GM18508 (cell line): ENCODE data around the gene SLC9A9.

Experiments
- ATAC-seq: cut with Tn5 transposase; IDR thresholded peaks from one replicate; pipeline ENCODE4 v1.9.1; 2021; ENCODE audit warnings: moderate number of reproducible peaks; ENCODE audit not compliant: insufficient read depth, unreplicated experiment

SLC9A9 gene

DNA sequence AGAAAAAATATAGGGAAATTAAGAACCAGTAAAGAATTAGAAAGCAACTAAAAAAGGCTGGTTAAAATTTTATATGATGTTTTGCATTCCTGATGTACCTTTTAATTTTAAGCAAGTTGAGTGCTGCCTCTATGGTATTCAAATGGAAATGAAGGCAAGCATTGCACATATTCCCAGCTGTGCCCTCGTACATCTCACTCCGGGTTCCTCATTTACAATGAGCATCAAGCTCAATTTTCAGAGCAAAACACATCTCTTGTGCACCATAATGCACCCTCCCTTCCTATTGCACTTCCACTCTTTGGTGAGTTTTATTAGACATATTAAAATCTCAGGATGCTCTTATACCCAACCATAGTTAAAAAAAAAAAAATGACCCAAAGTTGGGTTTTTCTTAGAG lies 460.8 kb downstream of the SLC9A9 start:
- no peak for ATAC-seq

- ATAC-seq = no peak
Observed at GRCh38 chr3:143384076-143384475, 464.2 kb downstream of the SLC9A9 start.

- ATAC-seq = no peak
Observed at GRCh38 chr3:143383421-143383820, 464.8 kb downstream of the SLC9A9 start.

- ATAC-seq = no peak
Observed at GRCh38 chr3:143382816-143383215, 465.5 kb downstream of the SLC9A9 start.

- ATAC-seq = no peak
Observed at GRCh38 chr3:143380449-143380848, 467.8 kb downstream of the SLC9A9 start.

DNA sequence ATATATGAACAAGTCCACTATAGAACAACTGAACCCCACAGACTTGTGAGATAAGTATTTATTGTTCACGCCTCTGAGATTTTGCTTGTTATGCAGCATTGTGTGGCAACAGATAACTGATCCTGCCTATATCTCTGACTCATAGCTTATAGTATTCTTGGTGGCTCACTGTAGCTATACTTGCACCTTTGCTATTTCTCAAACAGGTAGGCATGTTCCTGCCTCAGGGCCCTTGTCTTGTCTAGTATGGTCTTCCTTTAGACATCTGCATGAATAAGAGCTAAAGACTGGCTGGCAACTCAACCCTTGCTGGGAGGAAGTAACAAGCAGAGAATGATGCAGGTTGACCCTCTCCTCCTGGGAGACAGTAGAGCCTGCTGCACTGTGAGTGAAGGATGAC lies 472.6 kb downstream of the SLC9A9 start:
- ATAC-seq = no peak

- no peak for ATAC-seq
Observed at GRCh38 chr3:143367171-143367570, 481.1 kb downstream of the SLC9A9 start.

DNA sequence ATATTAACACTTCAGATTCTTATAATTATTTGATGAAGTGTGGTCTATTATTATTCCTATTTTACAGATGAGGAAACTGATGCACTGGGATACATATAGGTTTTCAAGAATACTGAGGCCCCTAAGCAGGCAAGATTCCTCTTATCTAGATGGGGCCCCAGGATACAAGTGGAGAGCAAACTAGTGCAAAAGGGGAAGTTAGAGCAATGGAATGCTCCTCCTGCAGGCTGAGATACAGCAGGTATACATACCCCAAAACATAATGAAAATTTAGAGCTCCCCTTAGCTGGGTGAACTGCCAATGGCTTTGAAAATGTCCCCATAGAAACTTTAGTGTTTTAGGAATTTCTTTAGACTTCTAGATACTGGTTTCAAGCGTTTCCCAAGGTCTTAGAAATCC lies 481.6 kb downstream of the SLC9A9 start:
- ATAC-seq = no peak

DNA sequence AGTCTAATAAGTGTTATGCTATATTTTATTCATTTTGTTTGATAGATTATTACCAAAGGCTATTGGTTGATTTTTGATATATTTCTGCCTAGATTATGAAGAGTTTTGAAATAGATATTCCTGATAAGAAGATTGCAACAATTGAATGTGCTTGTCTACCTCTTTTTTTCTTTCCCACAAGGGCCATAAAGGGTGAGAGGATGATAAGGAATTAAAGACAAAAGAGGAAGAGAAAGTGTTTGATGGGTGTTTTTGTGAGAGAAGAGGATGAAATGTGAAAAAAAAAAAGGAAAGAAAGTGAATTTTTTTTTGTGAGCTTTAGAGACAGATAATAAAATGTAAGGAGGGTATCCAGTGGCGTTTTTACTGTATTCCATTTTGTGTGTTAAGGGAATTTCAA lies 484.3 kb downstream of the SLC9A9 start:
- no peak for ATAC-seq

- ATAC-seq = no peak
Observed at GRCh38 chr3:143363276-143363675, 485.0 kb downstream of the SLC9A9 start.

DNA sequence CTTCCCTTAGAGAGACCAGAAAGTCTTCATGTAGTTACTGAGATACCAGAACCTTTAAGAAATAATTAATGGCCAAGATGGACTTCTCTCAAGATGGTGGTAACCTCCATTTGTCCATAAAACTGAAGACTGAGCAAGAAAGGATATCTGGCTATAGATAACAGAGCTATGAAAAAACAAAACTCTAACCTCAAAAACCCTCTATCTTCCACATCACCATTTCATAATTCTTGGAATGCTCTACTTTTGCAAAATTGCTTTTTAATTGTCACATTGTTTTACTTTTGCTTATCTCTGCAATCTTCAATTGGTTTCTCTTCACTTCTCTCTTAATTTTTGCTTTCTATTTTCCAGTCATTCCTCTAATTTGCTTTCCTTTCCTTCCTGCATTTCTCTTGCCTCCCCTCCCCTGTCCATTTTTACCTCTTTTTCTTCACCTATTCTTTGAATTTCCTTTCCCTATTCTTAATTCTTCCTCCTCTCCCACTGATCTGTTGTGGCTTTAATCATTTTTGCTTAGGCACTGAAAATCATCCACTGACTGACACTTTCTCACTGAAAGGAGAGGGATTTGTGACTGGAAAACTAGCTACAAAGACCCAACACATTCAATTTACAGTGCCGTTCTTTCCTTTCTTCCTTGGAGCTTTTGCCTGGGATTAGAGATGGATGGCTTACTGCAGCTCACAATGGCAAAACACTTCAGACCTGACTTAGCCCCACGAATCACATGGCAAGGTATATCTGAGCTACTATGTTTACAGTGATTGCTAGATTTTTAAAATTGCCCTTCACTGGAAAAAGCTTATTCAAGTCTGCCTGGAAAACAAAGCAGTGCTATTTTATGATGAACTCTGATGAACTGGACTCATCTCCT lies 485.9 kb downstream of the SLC9A9 start:
- ATAC-seq = no peak

- no peak for ATAC-seq
Observed at GRCh38 chr3:143361589-143361988, 486.7 kb downstream of the SLC9A9 start.

DNA sequence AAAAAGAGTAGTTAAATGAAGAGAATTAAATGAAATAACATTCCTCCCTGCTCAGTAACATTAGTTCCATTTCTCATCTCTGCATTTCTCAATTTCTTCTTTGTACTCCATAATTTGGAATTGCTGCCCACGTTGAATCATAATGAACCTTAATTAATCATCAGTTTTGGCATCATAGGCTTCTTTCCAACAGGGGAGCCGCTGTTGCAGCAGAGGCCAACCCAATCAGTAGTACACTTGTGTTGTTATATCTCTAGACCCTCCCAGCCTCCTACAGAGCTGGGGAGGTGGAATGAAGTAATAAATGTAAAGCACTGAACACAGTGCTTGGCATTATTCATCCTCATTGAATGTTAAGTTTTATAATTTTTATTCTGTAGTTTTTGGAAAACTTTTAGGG lies 488.0 kb downstream of the SLC9A9 start:
- ATAC-seq = no peak

GRCh38 chr3:143358793-143359491 lies 489.3 kb downstream of the SLC9A9 start:
- no peak for ATAC-seq

GRCh38 chr3:143358155-143358792 lies 490.0 kb downstream of the SLC9A9 start:
- ATAC-seq = no peak

GRCh38 chr3:143357700-143358099 lies 490.6 kb downstream of the SLC9A9 start:
- no peak for ATAC-seq

GRCh38 chr3:143356839-143357238 lies 491.4 kb downstream of the SLC9A9 start:
- no peak for ATAC-seq

DNA sequence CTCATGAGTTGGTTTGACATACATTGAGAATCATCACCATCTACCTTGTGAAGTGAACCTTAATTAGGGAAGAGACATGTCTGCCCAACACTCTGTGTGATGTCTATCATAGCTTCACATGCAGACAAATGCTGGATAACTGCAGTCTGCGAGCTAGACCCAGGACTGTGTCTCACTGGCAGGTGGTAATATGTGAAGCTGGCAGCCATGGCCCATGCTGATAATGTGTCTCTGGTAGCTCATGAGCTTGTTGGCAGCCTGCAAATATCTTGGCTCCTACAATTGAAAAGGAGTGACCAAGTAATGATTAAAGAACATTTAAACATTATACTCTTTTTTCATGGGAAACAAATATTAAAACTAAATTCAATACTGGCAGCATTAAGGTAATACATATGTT lies 493.9 kb downstream of the SLC9A9 start:
- no peak for ATAC-seq

DNA sequence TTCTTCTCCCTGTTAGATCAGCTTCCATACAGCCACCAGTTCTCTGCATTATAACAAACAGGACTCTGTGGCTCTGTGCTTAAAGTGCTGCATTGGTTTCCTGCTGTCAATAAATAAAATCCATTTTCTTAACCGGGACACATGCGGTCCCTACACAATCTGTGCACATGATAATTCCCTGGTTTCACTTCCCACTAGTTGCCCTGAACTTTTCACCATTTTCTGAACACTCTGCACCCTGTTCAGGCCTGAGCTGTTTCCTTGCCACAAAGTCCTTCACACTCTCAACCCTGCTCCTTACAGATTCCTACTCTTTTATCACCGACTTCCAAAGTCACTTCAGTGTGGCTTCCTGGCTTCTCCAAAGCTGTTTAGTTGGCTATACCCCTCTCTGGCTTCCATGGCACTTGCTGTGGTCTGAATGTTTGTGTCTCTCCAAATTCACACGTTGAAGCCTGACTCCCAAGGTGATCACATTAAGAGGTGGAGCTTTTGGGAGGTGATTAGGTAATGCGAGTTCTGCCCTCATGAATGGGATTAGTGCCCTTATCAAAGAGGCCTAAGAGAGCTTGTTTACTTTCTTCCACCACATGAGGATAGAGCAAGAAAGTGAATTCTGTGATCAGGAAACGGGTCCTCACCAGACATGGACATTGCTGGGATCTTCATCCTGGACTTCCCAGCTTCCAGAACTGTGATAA lies 495.3 kb downstream of the SLC9A9 start:
- no peak for ATAC-seq

GRCh38 chr3:143351895-143352608 lies 496.2 kb downstream of the SLC9A9 start:
- no peak for ATAC-seq
